Endodermal cell (in vitro differentiated cells): ENCODE data around the gene LAMA1. TPM values are rescaled to one million over a fixed set of nuclear protein-coding genes. Genes with fewer than 3 reads are reported as not detected.
A peak's percentile ranks its signal among the peaks of the same experiment; 100 is the strongest.

Experiments
- DNase-seq: peaks from one replicate; pipeline ENCODE4 v3.0.0-alpha.2; 2017
- H3K27ac ChIP-seq: 2 replicates; pipeline ENCODE4 v1.5.1; 2013; ENCODE audit warnings: mild to moderate bottlenecking, low read depth, low read length, moderate library complexity
- H3K27me3 ChIP-seq: 2 replicates; pipeline ENCODE4 v1.6.1; 2013; ENCODE audit warnings: mild to moderate bottlenecking, low read length, moderate library complexity; ENCODE audit not compliant: insufficient read depth, control insufficient read depth, poor library complexity, severe bottlenecking
- H3K36me3 ChIP-seq: 2 replicates; pipeline ENCODE4 v1.7.0; 2013; ENCODE audit warnings: mild to moderate bottlenecking, low read length, moderate library complexity; ENCODE audit not compliant: control insufficient read depth, insufficient read depth
- H3K4me1 ChIP-seq: one replicate; pipeline ENCODE4 v1.7.0; 2013; ENCODE audit warnings: low read length; ENCODE audit not compliant: control insufficient read depth, insufficient read depth
- H3K4me3 ChIP-seq: 2 replicates; pipeline ENCODE4 v1.5.1; 2013; ENCODE audit warnings: mild to moderate bottlenecking, low read length, moderate library complexity
- H3K9ac ChIP-seq: 2 replicates; pipeline ENCODE4 v1.6.1; 2013; ENCODE audit warnings: mild to moderate bottlenecking, low read length, moderate library complexity; ENCODE audit not compliant: poor library complexity, severe bottlenecking; ENCODE audit errors: extremely low read depth
- H3K9me3 ChIP-seq: 2 replicates; pipeline ENCODE4 v1.6.1; 2013; ENCODE audit warnings: mild to moderate bottlenecking, low read length, moderate library complexity; ENCODE audit not compliant: control insufficient read depth
- H3K27ac Mint-ChIP-seq: 2 replicates; pipeline ENCODE4 v1.8.0; 2020; ENCODE audit warnings: mixed read lengths
- H3K27me3 Mint-ChIP-seq: 2 replicates; pipeline ENCODE4 v1.8.0; 2021; ENCODE audit warnings: mild to moderate bottlenecking, mixed read lengths; ENCODE audit not compliant: insufficient read depth
- H3K36me3 Mint-ChIP-seq: 2 replicates; pipeline ENCODE4 v1.8.0; 2020; ENCODE audit warnings: low read depth, mixed read lengths
- H3K4me1 Mint-ChIP-seq: 2 replicates; pipeline ENCODE4 v1.8.0; 2020; ENCODE audit warnings: mixed read lengths
- H3K4me3 Mint-ChIP-seq: 2 replicates; pipeline ENCODE4 v1.8.0; 2020; ENCODE audit warnings: mild to moderate bottlenecking, moderate library complexity, mixed read lengths
- H3K9me3 Mint-ChIP-seq: 2 replicates; pipeline ENCODE4 v1.8.0; 2020; ENCODE audit warnings: mild to moderate bottlenecking, mixed read lengths
- CTCF ChIP-seq: fragments of 200-600 bp; sonication (generic); conservative IDR thresholded peaks from 2 replicates; pipeline ENCODE4 v1.5.0; 2021; ENCODE audit warnings: antibody characterized with exemption, mild to moderate bottlenecking
- whole genome bisulfite sequencing, 2 experiments: methylation state at CpG; one replicate each; pipeline versions ENCODE4 v1.1.5 to v1.1.7; 2013; ENCODE audit warnings: missing lambda C conversion rate in 2 of 2, mixed read lengths in 1 of 2; ENCODE audit not compliant: insufficient coverage in 1 of 2, insufficient read length in 1 of 2; 5-methylcytosine and 5-hydroxymethylcytosine counted together
- total RNA-seq, 2 donors: library from RNA; stranded (reverse); fragmentation: NEBNext Ultra II Directional in 1 of 2; extraction: Animal tissue kit (Norgen Biotek cat#: 25700) in 1 of 2; gene quantifications; 2 replicates in 1 of 2; 3 replicates in 1 of 2; pipeline ENCODE4 v1.2.1, GENCODE V29; 2021

Gene LAMA1
- total RNA-seq, 2 donors from 2014 or later: 198 to 316 TPM

GRCh38 chr18:7096838-7097237 lies 20.8 kb downstream of the LAMA1 start:
- Mint-ChIP-seq H3K27ac (no peak overlapping the region), H3K27me3 (no peaks in the 10 kb centered on the region), H3K4me3 (no peak overlapping the region), H3K36me3 (peaks cover 44% of the 10 kb centered on the region), H3K9me3 (peaks cover 15% of the 10 kb centered on the region), H3K4me1 (peaks cover 33% of the 10 kb centered on the region)
- peaks cover 22% of the 10 kb centered on the region for H3K36me3 ChIP-seq
- no peak overlapping the region for H3K4me3 ChIP-seq
- DNase-seq: no peak
- no peak for TF ChIP-seq CTCF
- no peak overlapping the region for H3K9ac ChIP-seq
- H3K27ac ChIP-seq: no peak overlapping the region
- H3K4me1 ChIP-seq: peaks cover 18% of the 10 kb centered on the region
- 66 to 80% methylated on average over 4 to 7 of the region's 7 CpGs for WGBS, 2 experiments
- peaks cover 19% of the 10 kb centered on the region for H3K9me3 ChIP-seq
- H3K27me3 ChIP-seq: no peaks in the 10 kb centered on the region

DNA sequence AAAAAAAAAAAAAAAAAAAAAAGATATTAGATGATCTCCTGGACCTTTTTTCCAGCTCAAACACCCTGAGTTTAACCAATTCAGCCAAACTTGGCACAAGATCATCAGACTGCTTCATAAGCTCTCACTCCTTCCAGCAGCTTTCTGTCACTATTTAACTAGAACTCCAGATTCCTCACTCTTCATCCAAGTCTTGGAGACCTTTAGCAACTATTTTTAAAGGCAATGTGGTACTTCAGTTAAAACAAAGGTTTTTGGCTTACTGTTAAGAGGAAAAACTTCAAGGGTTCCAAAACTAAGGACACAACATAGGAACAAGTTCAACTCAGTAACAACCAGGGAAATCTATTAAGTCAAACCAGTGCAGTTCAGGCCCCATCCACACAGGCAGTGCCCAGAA lies 23.2 kb downstream of the LAMA1 start:
- Histone ChIP-seq H3K4me3 (no peak overlapping the region), H3K4me1 (peaks cover 30% of the 10 kb centered on the region), H3K9ac (no peak overlapping the region), H3K27ac (no peak overlapping the region), H3K36me3 (peaks cover 5% of the 10 kb centered on the region), H3K9me3 (no peaks in the 10 kb centered on the region), H3K27me3 (no peaks in the 10 kb centered on the region)
- Mint-ChIP-seq H3K27me3 (no peaks in the 10 kb centered on the region), H3K36me3 (peaks cover 26% of the 10 kb centered on the region), H3K9me3 (peaks cover 5% of the 10 kb centered on the region), H3K27ac (no peak overlapping the region), H3K4me1 (peaks cover 57% of the 10 kb centered on the region), H3K4me3 (no peak overlapping the region)
- DNase-seq: no peak
- no peak for TF ChIP-seq CTCF

GRCh38 chr18:7090771-7091170 lies 26.8 kb downstream of the LAMA1 start:
- peaks cover 59% of the 10 kb centered on the region for H3K4me1 Mint-ChIP-seq
- peak overlapping the region; percentile 14 for H3K4me3 ChIP-seq
- peak overlapping the region; percentile 19 for H3K27ac Mint-ChIP-seq
- H3K27me3 Mint-ChIP-seq: no peaks in the 10 kb centered on the region
- peaks cover 22% of the 10 kb centered on the region for H3K36me3 ChIP-seq
- H3K9me3 ChIP-seq: no peaks in the 10 kb centered on the region
- no peak overlapping the region for H3K9ac ChIP-seq
- H3K4me3 Mint-ChIP-seq: peak overlapping the region; percentile 16
- peaks cover 21% of the 10 kb centered on the region for H3K4me1 ChIP-seq
- no peak for TF ChIP-seq CTCF
- H3K36me3 Mint-ChIP-seq: peaks cover 25% of the 10 kb centered on the region
- 53 to 60% methylated on average over 2 of the region's 2 CpGs for WGBS, 2 experiments
- no peak for DNase-seq
- H3K9me3 Mint-ChIP-seq: no peaks in the 10 kb centered on the region
- H3K27me3 ChIP-seq: no peaks in the 10 kb centered on the region
- no peak overlapping the region for H3K27ac ChIP-seq
